Activated naive CD4-positive, alpha-beta T cell treated with anti-CD3 and anti-CD28 coated beads, Interleukin-2, amount 50 U/mL, for 72 hours (primary cell): ENCODE measurements around the gene AUH. TPM values are rescaled to one million over a fixed set of nuclear protein-coding genes. Genes with fewer than 3 reads are reported as not detected.
A peak's percentile ranks its signal among the peaks of the same experiment; 100 is the strongest.

Experiments
- ATAC-seq, 2 donors: fragments of 150-1000 bp; cut with Tn5 transposase; 2 replicates each; pipeline ENCODE4 v1.10.0; 2021; ENCODE audit warnings: mild to moderate bottlenecking in 2 of 2, moderate library complexity in 2 of 2
- DNase-seq, 2 donors: peaks; one replicate each; pipeline ENCODE4 v3.0.0; 2021 to 2022; ENCODE audit warnings: low spot score in 2 of 2
- H3K27ac Mint-ChIP-seq, 2 donors: one replicate each; pipeline ENCODE4 v1.8.0; 2022; ENCODE audit warnings: mild to moderate bottlenecking in 2 of 2, mixed read lengths in 2 of 2
- H3K36me3 Mint-ChIP-seq, 2 donors: one replicate each; pipeline ENCODE4 v1.8.0; 2022; ENCODE audit warnings: mixed read lengths in 2 of 2
- H3K9me3 Mint-ChIP-seq, 2 donors: one replicate each; pipeline ENCODE4 v1.8.0; 2022; ENCODE audit warnings: mixed read lengths in 2 of 2
- total RNA-seq, 2 donors: library from RNA; stranded (reverse); gene quantifications; one replicate each; pipeline ENCODE4 v1.2.3, GENCODE V29; 2022

Gene AUH
- total RNA-seq, 2 donors from 2014 or later = 24.1 to 39.7 TPM

DNA sequence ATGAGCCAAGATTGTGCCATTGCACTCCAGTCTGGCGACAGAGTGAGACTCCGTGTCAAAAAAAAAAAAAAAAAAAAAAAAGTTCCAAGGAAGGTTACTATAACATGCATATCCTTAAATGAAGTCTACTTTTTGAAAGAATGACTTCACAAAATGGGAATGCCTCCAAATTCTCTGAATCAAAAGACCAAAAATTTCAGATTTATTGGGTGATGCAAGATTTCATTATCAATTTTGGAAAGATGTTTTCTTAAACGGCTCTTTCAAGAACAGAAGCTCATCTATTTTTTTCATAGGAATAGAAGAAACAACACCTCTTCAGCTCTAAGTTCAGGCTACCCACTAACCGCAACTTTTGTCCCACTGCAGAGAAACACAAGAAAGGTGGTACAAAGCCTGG lies 69.9 kb downstream of the AUH start:
- peaks cover 33 to 35% of the 10 kb centered on the region in 2 donors for H3K36me3 Mint-ChIP-seq
- DNase-seq (no peak), ATAC-seq (no peak)
- no peaks in the 10 kb centered on the region for H3K9me3 Mint-ChIP-seq
- H3K27ac Mint-ChIP-seq = no peak overlapping the region

DNA sequence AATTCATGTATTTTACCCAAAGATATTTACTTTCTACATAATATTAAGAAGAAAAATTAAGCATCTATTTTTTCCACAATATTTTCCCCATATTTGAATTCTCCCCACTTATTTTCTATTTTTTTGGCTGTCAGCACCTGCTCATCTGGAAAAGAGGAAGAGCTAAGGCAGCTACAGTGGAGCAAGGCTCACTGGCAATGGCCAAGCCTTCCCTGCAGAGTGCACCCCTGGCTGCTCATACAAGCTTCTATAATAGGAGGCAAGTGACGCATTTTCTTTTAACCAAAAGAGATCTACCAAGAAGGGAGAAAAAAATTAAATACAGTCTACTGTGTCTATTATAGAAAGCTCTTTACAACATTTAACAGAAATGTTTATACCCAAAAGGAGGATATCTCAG lies 72.5 kb downstream of the AUH start:
- peaks cover 23 to 31% of the 10 kb centered on the region in 2 donors for H3K36me3 Mint-ChIP-seq
- H3K9me3 Mint-ChIP-seq = no peaks in the 10 kb centered on the region
- no peak for ATAC-seq
- DNase-seq = no peak
- H3K27ac Mint-ChIP-seq = no peak overlapping the region

DNA sequence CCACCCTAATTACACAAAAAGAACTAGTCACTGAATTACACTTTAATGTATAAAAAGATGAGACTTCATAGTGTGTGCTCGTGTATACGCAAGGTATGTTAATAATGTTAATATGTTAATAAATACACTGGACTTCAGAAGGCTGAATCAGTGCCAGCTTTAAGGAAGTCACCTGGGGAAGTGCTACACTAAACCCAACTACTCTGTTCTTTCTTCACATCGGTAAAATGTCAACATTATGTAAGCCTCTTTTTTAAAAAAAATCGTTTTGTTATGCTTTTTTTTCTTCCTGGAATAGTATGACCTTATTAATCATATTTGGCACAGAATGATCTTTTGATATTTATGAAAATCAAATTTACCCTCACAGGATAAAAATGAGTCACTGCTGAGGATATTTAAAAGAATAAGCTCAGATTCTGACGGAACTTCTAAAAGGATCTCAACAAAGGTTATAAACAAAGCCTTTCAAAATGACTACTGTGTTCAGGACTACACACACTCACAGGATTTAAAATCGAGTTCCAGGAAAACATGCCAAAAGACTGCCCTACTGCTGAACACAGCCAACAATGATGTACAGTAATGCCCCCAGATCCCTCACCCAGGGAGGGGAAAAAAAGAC lies 75.9 kb downstream of the AUH start:
- DNase-seq (no peak), ATAC-seq (peak; percentile 51 to 85)
- Mint-ChIP-seq H3K36me3 (peaks cover 17 to 19% of the 10 kb centered on the region in 2 donors), H3K9me3 (no peaks in the 10 kb centered on the region), H3K27ac (peak overlapping the region; percentile 56 to 62)

DNA sequence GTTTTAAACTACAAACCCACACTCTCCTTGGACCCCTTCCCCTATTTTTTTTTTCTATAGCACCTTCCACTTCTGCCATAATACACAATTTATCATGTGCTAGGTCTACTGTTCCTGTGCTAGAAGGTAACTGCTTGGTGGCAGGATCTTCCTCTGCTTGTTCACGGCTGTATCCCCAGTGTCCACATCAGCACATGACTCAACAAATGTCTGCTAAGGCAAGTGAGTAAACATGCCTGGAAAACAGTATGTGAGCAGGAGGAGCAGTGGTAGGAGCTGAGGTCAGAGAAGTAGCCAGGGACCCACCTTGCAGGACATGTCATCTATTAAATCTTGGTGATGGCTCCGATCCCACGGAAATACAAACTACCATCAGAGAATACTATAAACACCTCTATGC lies 79.4 kb downstream of the AUH start:
- peaks cover 0 to 4% of the 10 kb centered on the region in 2 donors for H3K9me3 Mint-ChIP-seq
- no peak for DNase-seq
- H3K36me3 Mint-ChIP-seq = peaks cover 16 to 18% of the 10 kb centered on the region in 2 donors
- ATAC-seq = no peak
- no peak overlapping the region for H3K27ac Mint-ChIP-seq

DNA sequence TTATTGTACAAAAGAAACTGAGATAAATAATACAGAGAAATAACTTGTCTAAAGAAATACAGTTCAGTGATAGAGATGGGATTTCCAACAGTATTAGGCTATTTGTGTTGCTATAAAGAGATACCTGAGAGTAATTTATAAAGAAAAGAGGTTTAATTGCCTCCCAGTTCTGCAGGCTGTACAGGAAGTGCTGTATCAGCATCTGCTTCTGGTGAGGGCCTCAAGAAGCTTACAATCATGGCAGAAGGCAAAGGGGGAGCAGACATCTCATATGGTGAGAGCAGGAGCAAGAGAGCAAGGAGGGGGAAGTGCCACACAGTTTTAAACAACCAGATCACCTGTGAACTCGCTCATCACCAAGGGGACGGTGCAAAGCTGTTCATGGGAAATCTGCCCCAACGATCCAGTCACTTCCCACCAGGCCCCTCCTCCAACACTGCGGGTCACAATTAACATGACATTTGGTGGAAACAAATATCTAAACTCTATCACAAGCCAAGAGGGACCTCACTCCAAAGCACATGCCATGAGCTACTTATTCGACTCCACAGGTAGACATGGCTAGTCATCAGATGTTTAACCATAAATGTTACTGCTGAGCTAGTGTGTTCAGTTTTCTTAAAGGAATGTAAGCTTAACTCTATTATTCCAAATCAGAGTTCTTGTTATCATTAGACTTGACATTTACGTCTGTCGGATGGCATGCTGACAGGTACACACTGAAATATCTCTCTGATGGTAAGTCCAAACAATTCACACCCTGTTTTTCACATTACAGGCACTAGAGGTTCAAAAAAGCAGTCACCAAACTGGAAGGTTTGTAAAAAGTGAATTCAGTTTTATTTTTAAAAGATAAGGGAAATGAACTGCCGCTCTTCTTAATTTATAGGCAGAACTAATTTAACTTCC lies 82.2 kb downstream of the AUH start:
- Mint-ChIP-seq H3K36me3 (peaks cover 10 to 16% of the 10 kb centered on the region in 2 donors), H3K9me3 (peaks cover 0 to 4% of the 10 kb centered on the region in 2 donors), H3K27ac (no peak overlapping the region)
- ATAC-seq (no peak), DNase-seq (no peak)

DNA sequence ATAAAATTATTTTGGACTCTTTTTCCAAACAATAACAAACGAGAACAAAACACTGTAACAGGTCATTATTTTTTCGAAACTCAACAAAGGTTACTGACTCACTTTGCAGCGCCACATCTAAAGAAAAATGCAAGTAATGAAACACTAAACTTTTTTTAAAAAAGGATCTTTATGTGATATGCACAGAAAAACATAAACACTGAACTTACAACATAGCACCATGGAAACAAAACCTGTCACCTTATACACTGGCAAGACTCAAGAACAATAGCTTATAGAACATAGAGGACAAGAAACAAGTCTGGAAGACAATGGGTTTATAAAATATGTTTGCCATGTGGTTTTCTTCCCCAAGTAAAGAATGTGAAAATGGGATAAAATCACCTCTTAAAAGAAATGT lies 85.2 kb downstream of the AUH start:
- no peak overlapping the region for H3K27ac Mint-ChIP-seq
- DNase-seq = no peak
- no peaks in the 10 kb centered on the region for H3K36me3 Mint-ChIP-seq
- H3K9me3 Mint-ChIP-seq = peaks cover 0 to 4% of the 10 kb centered on the region in 2 donors
- peak in 1 of 2 donors; percentile 60 for ATAC-seq

DNA sequence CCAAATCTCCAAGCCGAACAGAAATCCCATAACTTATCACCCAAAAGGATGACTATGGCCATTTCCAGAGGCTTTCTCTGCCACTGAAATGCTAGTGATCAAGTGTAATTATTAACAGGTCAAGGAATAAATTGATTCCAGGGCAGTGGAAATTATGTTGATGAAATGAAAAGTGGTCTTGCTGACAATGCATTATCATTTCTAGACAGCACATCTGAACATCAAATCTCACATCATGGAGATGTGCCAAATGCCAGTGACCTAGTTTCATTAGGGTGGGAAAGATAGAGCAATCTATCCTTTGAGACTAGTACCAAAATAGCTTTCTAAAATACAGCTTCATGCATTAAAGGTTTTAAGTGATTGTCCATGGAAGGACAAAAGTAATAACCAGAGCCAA lies 86.1 kb downstream of the AUH start:
- H3K36me3 Mint-ChIP-seq = no peaks in the 10 kb centered on the region
- peaks cover 0 to 4% of the 10 kb centered on the region in 2 donors for H3K9me3 Mint-ChIP-seq
- ATAC-seq (no peak), DNase-seq (no peak)
- H3K27ac Mint-ChIP-seq = no peak overlapping the region

DNA sequence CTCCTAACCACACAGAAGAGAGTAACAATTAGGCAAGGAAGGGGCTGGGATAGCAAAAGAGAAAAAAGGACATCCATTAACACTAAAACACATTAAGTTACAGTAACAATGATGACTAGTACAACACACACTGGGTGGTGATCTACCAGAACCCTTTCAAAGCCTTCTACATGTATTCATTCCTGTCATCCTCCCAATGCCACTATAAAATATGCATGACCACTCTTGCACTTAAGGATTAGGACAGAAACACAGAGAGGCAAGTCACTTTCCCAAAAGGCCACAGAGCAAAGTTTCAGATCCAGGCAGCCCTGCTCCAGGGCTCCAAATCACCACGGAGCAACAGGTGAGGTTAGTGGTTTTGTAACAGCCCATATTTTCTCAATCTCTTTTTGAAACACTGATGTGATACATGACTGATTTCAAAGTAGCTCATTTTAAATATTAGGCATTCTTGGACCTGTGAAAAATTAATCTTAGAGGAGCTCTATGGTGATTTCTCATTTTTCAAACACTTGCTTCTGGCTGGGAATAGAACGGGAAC lies 86.7 kb downstream of the AUH start:
- peaks cover 0 to 4% of the 10 kb centered on the region in 2 donors for H3K9me3 Mint-ChIP-seq
- no peaks in the 10 kb centered on the region for H3K36me3 Mint-ChIP-seq
- ATAC-seq (peak; percentile 48 to 84), DNase-seq (no peak)
- H3K27ac Mint-ChIP-seq = peak overlapping the region in 1 of 2 donors; percentile 39

DNA sequence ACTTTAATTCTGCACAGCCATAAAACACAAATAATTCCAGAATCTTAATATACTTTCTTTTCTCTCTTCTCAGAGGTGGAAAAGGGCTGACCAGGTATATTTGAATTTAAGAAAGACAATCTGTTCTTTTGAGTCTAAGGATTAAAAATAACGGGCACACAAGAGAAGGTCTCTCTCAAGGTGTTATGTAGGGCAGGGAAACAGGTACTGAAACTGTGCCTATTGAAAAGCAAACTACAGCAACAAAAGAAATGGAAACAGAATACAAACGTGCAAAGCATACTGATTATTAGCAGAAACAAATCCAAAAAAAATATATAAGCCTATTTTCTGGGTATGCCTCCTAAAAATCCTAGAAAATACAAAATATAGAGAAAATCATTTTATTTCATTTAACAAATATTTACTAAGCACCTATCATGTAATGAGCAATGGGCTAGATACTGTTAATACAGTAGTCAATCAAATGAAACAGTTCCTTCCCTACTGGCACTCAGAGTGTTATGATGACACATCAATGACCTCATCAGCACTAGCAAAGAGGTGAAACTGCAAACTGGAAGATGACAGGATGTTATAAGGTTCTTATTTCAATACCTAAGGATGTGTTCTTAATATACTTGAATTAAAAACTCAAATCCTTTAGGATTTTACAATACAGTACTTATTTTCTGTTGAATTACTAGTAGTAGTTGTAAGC lies 87.7 kb downstream of the AUH start:
- H3K9me3 Mint-ChIP-seq = no peaks in the 10 kb centered on the region
- ATAC-seq (peak; percentile 79 to 87), DNase-seq (no peak)
- H3K27ac Mint-ChIP-seq = peak overlapping the region in 1 of 2 donors; percentile 39
- no peaks in the 10 kb centered on the region for H3K36me3 Mint-ChIP-seq

DNA sequence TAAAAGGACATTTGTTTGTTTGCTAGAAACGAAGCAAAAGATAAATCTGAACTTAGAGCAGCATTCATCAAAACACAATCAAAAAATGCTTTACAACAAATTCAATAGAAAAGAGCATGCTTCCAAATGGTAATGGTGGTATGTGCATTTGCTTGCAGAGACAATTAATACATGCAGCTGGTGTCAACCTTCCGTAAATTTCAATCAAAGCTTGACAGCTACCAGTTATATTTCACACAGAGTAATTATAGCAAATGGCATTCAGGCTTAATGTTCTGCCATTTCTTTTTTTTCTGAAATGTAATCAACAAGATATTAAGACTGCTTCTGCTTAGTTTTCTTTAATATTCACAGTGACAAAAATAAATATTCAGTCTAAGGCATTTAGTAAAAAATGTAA lies 90.6 kb downstream of the AUH start:
- DNase-seq = no peak
- peaks cover 0 to 6% of the 10 kb centered on the region in 2 donors for H3K36me3 Mint-ChIP-seq
- no peak for ATAC-seq
- no peak overlapping the region for H3K27ac Mint-ChIP-seq
- no peaks in the 10 kb centered on the region for H3K9me3 Mint-ChIP-seq

DNA sequence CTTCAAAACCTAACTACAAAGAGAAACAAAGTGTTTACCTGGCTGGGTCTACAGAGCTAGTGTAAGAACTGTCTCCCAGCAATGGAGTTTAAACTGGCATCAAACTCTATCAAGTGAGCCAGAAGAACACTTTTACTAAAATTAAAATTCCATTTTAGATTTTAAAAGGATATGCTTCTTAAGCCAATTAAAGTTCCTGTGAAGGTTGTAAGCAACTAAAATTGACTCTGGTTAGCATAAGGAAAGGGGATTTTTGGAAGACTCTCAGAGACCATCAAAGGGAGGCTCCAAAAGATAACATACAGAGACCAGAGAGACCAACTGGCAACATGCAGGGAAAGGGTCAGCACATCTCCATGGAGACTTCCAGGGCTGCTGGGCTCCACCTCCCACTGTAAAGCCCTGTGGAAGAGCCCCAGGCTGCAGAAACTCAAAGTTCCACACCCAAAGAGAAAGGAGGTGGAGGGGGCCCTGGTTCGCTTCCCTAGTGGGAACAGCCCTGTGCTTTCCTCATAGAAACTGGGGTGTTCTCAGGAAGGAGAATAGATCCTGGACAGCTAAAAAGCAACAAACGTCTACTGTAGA lies 91.7 kb downstream of the AUH start:
- H3K27ac Mint-ChIP-seq = no peak overlapping the region
- no peak for ATAC-seq

DNA sequence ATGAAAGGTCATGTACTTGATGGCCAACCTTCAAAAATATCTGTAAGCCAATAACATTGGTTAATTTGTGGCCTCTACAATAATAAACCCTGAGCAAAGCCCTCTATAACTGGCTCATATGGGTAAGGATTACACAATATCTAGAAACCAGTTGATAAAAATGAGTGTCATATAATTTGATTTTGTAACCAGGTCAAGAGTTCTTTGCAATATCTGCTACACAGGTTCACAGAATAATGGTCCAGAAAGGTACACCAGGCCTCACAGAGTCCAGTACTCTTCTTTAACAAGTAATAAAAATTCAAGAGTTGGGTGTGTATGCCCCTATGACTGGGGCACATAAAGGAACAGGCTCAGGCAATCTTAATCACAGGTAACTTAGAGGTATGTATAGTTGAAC lies 95.3 kb downstream of the AUH start:
- no peak for DNase-seq
- peaks cover 19 to 27% of the 10 kb centered on the region in 2 donors for H3K36me3 Mint-ChIP-seq

More for the DNA sequence above, 91.7 kb downstream of the AUH start:
- Mint-ChIP-seq H3K36me3 (peaks cover 6 to 11% of the 10 kb centered on the region in 2 donors), H3K9me3 (peaks cover 3 to 4% of the 10 kb centered on the region in 2 donors)
- DNase-seq = no peak

DNA sequence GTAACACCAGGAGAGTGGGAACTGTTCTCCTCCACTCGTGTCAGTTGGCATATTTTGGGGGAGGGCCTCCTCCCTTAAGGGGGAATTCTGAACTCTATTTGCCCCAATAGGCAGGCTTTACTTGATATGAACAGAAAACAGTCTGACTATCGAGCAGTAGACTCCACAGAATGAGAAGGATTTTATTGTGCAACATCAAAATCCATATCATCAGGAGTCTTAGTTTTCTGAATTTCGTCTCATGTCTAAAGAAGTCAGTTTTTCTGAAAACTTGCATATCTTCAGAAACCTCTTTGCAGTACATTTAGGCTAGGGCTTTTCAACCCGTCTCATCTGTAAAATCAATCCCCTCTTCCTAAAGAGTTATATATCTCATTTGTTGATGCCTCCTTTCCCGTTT lies 96.2 kb downstream of the AUH start:
- DNase-seq = no peak
- ATAC-seq = no peak
- H3K9me3 Mint-ChIP-seq = peaks cover 9 to 19% of the 10 kb centered on the region in 2 donors
- H3K27ac Mint-ChIP-seq = no peak overlapping the region
- H3K36me3 Mint-ChIP-seq = peaks cover 19 to 27% of the 10 kb centered on the region in 2 donors

More for the DNA sequence above, 95.3 kb downstream of the AUH start:
- Mint-ChIP-seq H3K27ac (no peak overlapping the region), H3K9me3 (peaks cover 9 to 17% of the 10 kb centered on the region in 2 donors)
- no peak for ATAC-seq

DNA sequence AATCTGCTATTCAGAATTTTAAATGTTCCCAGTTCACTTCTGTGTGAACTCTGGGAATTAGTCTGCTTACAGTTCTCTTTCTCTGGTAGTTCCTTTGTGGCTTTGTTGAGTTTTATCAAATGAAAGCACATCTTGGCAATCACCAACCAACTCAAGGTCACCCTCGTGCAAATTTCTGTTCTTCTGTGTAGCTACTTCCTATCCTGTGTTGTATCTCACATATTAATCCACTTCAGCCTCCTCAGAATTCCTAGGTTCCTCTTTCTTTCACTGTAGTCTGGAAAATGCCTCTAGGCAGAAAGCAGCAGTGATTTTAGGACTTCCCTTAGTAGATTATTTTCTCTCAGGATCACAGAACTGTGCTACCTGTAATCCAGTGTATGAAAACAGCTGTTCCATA lies 100.3 kb downstream of the AUH start:
- Mint-ChIP-seq H3K27ac (peak overlapping the region in 1 of 2 donors; percentile 24), H3K36me3 (peaks cover 19 to 22% of the 10 kb centered on the region in 2 donors)
- no peak for ATAC-seq

DNA sequence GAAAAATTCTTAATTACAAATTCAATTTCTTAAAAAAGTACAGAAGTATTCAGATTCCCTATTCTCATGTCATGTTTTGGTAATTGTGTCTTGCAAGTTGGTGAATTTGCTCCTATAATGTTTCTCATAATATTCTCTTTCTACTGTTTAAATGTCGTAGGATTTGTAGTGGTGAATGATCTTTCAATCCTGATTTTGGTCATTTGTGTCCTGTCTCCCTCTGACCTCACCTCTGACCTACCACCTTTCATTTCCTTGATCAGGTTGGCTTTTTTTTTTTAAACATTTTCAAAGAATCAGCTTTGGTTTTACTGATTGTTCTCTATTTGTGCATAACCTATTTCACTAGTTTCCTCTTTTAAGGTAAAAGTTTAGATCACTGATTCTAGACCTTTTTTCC lies 102.6 kb downstream of the AUH start:
- peak in 1 of 2 donors; percentile 74 for ATAC-seq
- no peak overlapping the region for H3K27ac Mint-ChIP-seq
- peaks cover 0 to 10% of the 10 kb centered on the region in 2 donors for H3K9me3 Mint-ChIP-seq

More for the DNA sequence above, 100.3 kb downstream of the AUH start:
- H3K9me3 Mint-ChIP-seq = peaks cover 9 to 19% of the 10 kb centered on the region in 2 donors
- DNase-seq = no peak

DNA sequence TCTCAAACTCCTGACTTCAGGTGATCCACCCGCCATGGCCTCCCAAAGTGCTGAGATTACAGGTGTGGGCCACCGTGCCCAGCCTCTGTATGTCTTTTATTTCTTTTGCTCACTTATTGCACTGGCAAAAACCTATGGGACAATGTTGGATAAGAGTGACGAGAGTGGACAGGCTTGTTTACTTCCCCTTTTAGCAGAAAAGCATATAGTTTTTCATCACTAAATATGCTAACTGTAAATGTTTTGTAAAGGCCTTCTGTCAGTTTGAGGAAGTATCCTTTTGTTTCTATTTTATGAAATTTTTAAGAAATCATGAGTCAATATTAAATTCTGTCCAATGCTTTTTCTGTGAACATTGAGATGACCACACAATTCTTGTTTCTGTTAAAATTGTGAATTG lies 103.3 kb downstream of the AUH start:
- H3K9me3 Mint-ChIP-seq = peaks cover 0 to 3% of the 10 kb centered on the region in 2 donors
- ATAC-seq (no peak), DNase-seq (no peak)
- peaks cover 0 to under 1% of the 10 kb centered on the region in 2 donors for H3K36me3 Mint-ChIP-seq
- H3K27ac Mint-ChIP-seq = no peak overlapping the region

More for the DNA sequence above, 102.6 kb downstream of the AUH start:
- peaks cover 4 to 8% of the 10 kb centered on the region in 2 donors for H3K36me3 Mint-ChIP-seq
- no peak for DNase-seq
